BLaER1 (cell line): ENCODE results near the gene COPS7A.
A peak's percentile ranks its signal among the peaks of the same experiment; 100 is the strongest.
"Not testable (repeated sequence)": the region's sequence is repeated elsewhere in the genome, so short reads cannot be mapped to it uniquely, and the experiment has no call there.

Source experiments
- H3K27ac ChIP-seq: shearing (Covaris generic); formaldehyde crosslinking; 2 replicates; pipeline ENCODE4 v1.8.1; 2022
- H3K27me3 ChIP-seq: shearing (Covaris generic); formaldehyde crosslinking; 2 replicates; pipeline ENCODE4 v1.8.1; 2022
- H3K36me3 ChIP-seq: shearing (Covaris generic); formaldehyde crosslinking; 2 replicates; pipeline ENCODE4 v1.8.1; 2022
- H3K4me1 ChIP-seq: shearing (Covaris generic); formaldehyde crosslinking; 2 replicates; pipeline ENCODE4 v1.8.1; 2022
- H3K4me2 ChIP-seq: shearing (Covaris generic); formaldehyde crosslinking; 2 replicates; pipeline ENCODE4 v1.8.1; 2022
- H3K4me3 ChIP-seq: shearing (Covaris generic); formaldehyde crosslinking; 2 replicates; pipeline ENCODE4 v1.8.1; 2022
- H3K9ac ChIP-seq: shearing (Covaris generic); formaldehyde crosslinking; 2 replicates; pipeline ENCODE4 v1.8.1; 2022
- H3K9me3 ChIP-seq: shearing (Covaris generic); formaldehyde crosslinking; 2 replicates; pipeline ENCODE4 v1.8.1; 2022
- H4K20me1 ChIP-seq: shearing (Covaris generic); formaldehyde crosslinking; 2 replicates; pipeline ENCODE4 v1.8.1; 2022
- Cebpa-rat ChIP-seq: shearing (Covaris generic); IDR thresholded peaks from 2 replicates; pipeline ENCODE4 v1.8.1; 2022

Gene COPS7A

GRCh38 chr12:6730169-6730568 is 6.3 kb downstream of the COPS7A start:
- 0 out of 2 replicates have a peak overlapping the region, but pooled peaks have one; percentile 5 for H3K9ac ChIP-seq
- H3K4me3 ChIP-seq = no peak overlapping the region
- peaks cover 27% of the 10 kb centered on the region for H3K4me1 ChIP-seq
- TF ChIP-seq Cebpa-rat = no peak
- peak overlapping the region; percentile 36 for H3K27ac ChIP-seq
- H3K4me2 ChIP-seq = peak overlapping the region; percentile 66
- peaks cover 88% of the 10 kb centered on the region for H3K36me3 ChIP-seq
- H3K27me3 ChIP-seq = no peaks in the 10 kb centered on the region
- H3K9me3 ChIP-seq = no peaks in the 10 kb centered on the region
- H4K20me1 ChIP-seq = peaks cover 7% of the 10 kb centered on the region; the same call in 1 of the 2 replicates

GRCh38 chr12:6734506-6735387 is 10.9 kb downstream of the COPS7A start:
- no peak overlapping the region for H3K4me3 ChIP-seq
- peaks cover 50% of the 10 kb centered on the region for H3K36me3 ChIP-seq
- H3K9ac ChIP-seq = 0 out of 2 replicates have a peak overlapping the region, but pooled peaks have one; percentile 2
- H3K27me3 ChIP-seq = no peaks in the 10 kb centered on the region
- H3K4me2 ChIP-seq = no peak overlapping the region
- no peak overlapping the region for H3K27ac ChIP-seq
- TF ChIP-seq Cebpa-rat = no peak
- peaks cover 7% of the 10 kb centered on the region; the same call in 1 of the 2 replicates for H4K20me1 ChIP-seq
- H3K9me3 ChIP-seq = no peaks in the 10 kb centered on the region
- peaks cover 24% of the 10 kb centered on the region for H3K4me1 ChIP-seq

- Histone ChIP-seq H3K36me3 (peaks cover 41% of the 10 kb centered on the region), H3K27me3 (no peaks in the 10 kb centered on the region), H3K4me3 (no peak overlapping the region), H3K9ac (0 out of 2 replicates have a peak overlapping the region, but pooled peaks have one; percentile 2), H4K20me1 (0 out of 2 replicates have a peak, but pooled peaks cover under 1% of the 10 kb centered on the region), H3K9me3 (no peaks in the 10 kb centered on the region), H3K4me2 (no peak overlapping the region), H3K4me1 (peaks cover 15% of the 10 kb centered on the region), H3K27ac (no peak overlapping the region)
- TF ChIP-seq Cebpa-rat = no peak
Measured at GRCh38 chr12:6735448-6736191, 11.8 kb downstream of the COPS7A start.

- Histone ChIP-seq H3K4me1 (peaks cover 12% of the 10 kb centered on the region; the same call in 1 of the 2 replicates), H3K27me3 (no peaks in the 10 kb centered on the region), H4K20me1 (no peaks in the 10 kb centered on the region), H3K4me3 (no peak overlapping the region), H3K9ac (no peak overlapping the region), H3K36me3 (peaks cover 30% of the 10 kb centered on the region), H3K9me3 (no peaks in the 10 kb centered on the region), H3K4me2 (no peak overlapping the region), H3K27ac (no peak overlapping the region)
- TF ChIP-seq Cebpa-rat = no peak
Measured at GRCh38 chr12:6736754-6737153, 12.9 kb downstream of the COPS7A start.

- H3K36me3 ChIP-seq = peaks cover 13% of the 10 kb centered on the region
- H3K4me2 ChIP-seq, H3K9me3 ChIP-seq, H3K27me3 ChIP-seq, H3K9ac ChIP-seq, H4K20me1 ChIP-seq, H3K27ac ChIP-seq, H3K4me3 ChIP-seq: not testable (repeated sequence)
- H3K4me1 ChIP-seq = peaks cover 20% of the 10 kb centered on the region
Measured at GRCh38 chr12:6742080-6742479, 18.2 kb downstream of the COPS7A start.

- Histone ChIP-seq H4K20me1 (peaks cover 8% of the 10 kb centered on the region; the same call in 1 of the 2 replicates), H3K9ac (no peak overlapping the region), H3K9me3 (no peaks in the 10 kb centered on the region), H3K27me3 (no peaks in the 10 kb centered on the region), H3K4me2 (no peak overlapping the region), H3K36me3 (peaks cover 21% of the 10 kb centered on the region), H3K4me3 (no peak overlapping the region), H3K4me1 (peaks cover 20% of the 10 kb centered on the region), H3K27ac (no peak overlapping the region)
- no peak for TF ChIP-seq Cebpa-rat
Measured at GRCh38 chr12:6742834-6743233, 19.0 kb downstream of the COPS7A start.

- H3K4me2 ChIP-seq, H3K27ac ChIP-seq, H3K9ac ChIP-seq, H4K20me1 ChIP-seq, H3K9me3 ChIP-seq, H3K27me3 ChIP-seq, H3K4me3 ChIP-seq: not testable (repeated sequence)
- Histone ChIP-seq H3K36me3 (peaks cover 25% of the 10 kb centered on the region), H3K4me1 (peaks cover 20% of the 10 kb centered on the region)
Measured at GRCh38 chr12:6743300-6743699, 19.5 kb downstream of the COPS7A start.

GRCh38 chr12:6745741-6746525 is 22.1 kb downstream of the COPS7A start:
- no peak overlapping the region for H3K27ac ChIP-seq
- no peaks in the 10 kb centered on the region for H3K9me3 ChIP-seq
- H3K4me1 ChIP-seq = peaks cover 22% of the 10 kb centered on the region
- peaks cover 19% of the 10 kb centered on the region; the same call in 1 of the 2 replicates for H4K20me1 ChIP-seq
- no peak overlapping the region for H3K4me3 ChIP-seq
- peak overlapping the region; percentile 55 for H3K4me2 ChIP-seq
- H3K36me3 ChIP-seq = peaks cover 52% of the 10 kb centered on the region
- no peak overlapping the region for H3K9ac ChIP-seq
- TF ChIP-seq Cebpa-rat = no peak
- H3K27me3 ChIP-seq = no peaks in the 10 kb centered on the region

GRCh38 chr12:6747216-6747615 is 23.4 kb downstream of the COPS7A start:
- Histone ChIP-seq H4K20me1 (peaks cover 29% of the 10 kb centered on the region; the same call in 1 of the 2 replicates), H3K9ac (no peak overlapping the region), H3K27me3 (no peaks in the 10 kb centered on the region), H3K36me3 (peaks cover 64% of the 10 kb centered on the region), H3K27ac (no peak overlapping the region), H3K9me3 (no peaks in the 10 kb centered on the region), H3K4me3 (no peak overlapping the region), H3K4me1 (peaks cover 31% of the 10 kb centered on the region), H3K4me2 (no peak overlapping the region)
- no peak for TF ChIP-seq Cebpa-rat
